GM12875 (cell line): ENCODE data around the gene MFAP2.

Experiments
- H3K4me3 ChIP-seq: one replicate; pipeline ENCODE4 v1.5.1; 2011; ENCODE audit warnings: low read depth, low read length, control low read depth
- CTCF ChIP-seq: IDR thresholded peaks from 2 replicates; pipeline ENCODE4 v1.5.1; 2011; ENCODE audit warnings: low read depth, mild to moderate bottlenecking, control low read depth, inconsistent platforms, low read length, moderate library complexity, borderline replicate concordance; ENCODE audit not compliant: insufficient read depth

The MFAP2 gene

GRCh38 chr1:16999863-17000262, 19.4 kb upstream of the MFAP2 start:
- H3K4me3 ChIP-seq, result no peak overlapping the region
- TF ChIP-seq CTCF, result peak; percentile 12; the same call in 1 of the 2 replicates

- no peak for TF ChIP-seq CTCF
- no peak overlapping the region for H3K4me3 ChIP-seq
These were observed 18.2 kb upstream of the MFAP2 start for GRCh38 chr1:16998589-16998988.

- H3K4me3 ChIP-seq, result no peak overlapping the region
- no peak for TF ChIP-seq CTCF
These were observed 16.4 kb upstream of the MFAP2 start for GRCh38 chr1:16996845-16997244.

- H3K4me3 ChIP-seq, result no peak overlapping the region
These were observed 13.2 kb upstream of the MFAP2 start for GRCh38 chr1:16993521-16994038.

GRCh38 chr1:16992675-16993074, 12.3 kb upstream of the MFAP2 start:
- TF ChIP-seq CTCF, result no peak
- H3K4me3 ChIP-seq, result no peak overlapping the region

More at GRCh38 chr1:16993521-16994038, 13.2 kb upstream of the MFAP2 start:
- no peak for TF ChIP-seq CTCF

GRCh38 chr1:16992102-16992501, 11.7 kb upstream of the MFAP2 start:
- H3K4me3 ChIP-seq, result no peak overlapping the region
- no peak for TF ChIP-seq CTCF

GRCh38 chr1:16991571-16991970, 11.2 kb upstream of the MFAP2 start:
- H3K4me3 ChIP-seq, result no peak overlapping the region
- no peak for TF ChIP-seq CTCF
